Measurements from ENCODE around the gene SLC39A1. TPM values are rescaled to one million over a fixed set of nuclear protein-coding genes. Genes with fewer than 3 reads are reported as not detected.

Gene SLC39A1
- total and polyA plus RNA-seq, 7 donors, result 25.7 to 97.5 (median 72.4) TPM

DNA sequence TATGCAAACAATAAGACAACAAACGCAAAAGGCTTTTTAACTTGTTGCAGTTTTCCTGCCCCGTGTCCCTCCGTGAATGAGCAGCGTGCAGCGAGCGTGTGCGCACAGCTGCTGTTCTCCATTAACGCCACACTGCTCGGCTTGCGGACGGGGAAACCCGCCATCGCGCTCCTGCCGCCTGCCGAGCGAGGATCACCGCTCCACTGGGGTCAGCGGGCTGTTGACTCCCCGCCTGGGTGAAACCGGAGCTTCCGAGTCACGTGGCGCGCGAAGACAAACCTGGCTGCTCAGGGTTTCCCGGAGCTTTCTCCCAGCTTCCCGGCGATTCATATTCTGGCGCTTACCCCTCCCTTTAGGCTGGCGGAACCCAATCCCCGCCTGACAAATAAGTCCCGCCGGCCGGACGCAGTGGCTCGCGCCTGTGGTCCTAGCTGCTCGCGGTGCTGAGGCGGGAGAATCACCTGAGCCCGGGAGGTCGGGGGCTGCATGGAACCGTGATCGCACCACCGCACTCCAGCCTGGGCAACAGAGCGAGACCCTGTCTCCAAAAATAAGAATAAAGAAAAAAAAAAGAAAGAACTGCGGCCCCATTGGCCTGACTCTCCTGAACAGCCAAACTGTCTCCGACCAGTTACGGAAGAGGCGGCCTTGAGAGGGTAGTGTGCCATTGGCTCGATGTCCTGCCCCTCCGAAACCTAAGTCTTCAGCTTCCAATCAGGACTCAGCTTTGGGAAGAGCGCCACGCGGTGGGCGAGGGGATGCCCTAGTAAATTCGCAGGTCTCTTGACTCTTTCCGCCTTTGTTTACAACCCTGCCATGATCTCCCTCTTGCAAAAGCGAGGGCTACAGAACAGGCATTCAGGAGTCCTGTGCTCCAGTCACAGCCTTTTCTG is 4.0 kb upstream of the SLC39A1 start, which contains the start of gene CREB3L4:
CREB3L4 (plus strand) TSS at position 796 of the 893 bp plus-strand sequence. CDS start 624 bp downstream, outside the sequence.
- Histone ChIP-seq H3K27ac (peak within 1 kb of the TSS; percentile 82 to 93 (median 91)), H3K4me1 (peaks cover 0 to 44% (median 33%) of the 10 kb centered on the region in 4 donors), H3K27me3 (no peaks in the 10 kb centered on the region), H3K9me3 (no peaks in the 10 kb centered on the region), H3K36me3 (no peaks in the 10 kb centered on the region), H3K4me3 (peak within 1 kb of the TSS; percentile 45 to 59 (median 53))
- peak; percentile 97 for DNase-seq
- intact Hi-C loops (cut with DNase I), result no loop called here
- no peak for TF ChIP-seq EP300 (IDR thresholded peaks at IDR 0.05)
- TF ChIP-seq CTCF (IDR thresholded peaks at IDR 0.05), result peak in 3 of 4 experiments; percentile 12 to 27 (median 25)
- TF ChIP-seq POLR2AphosphoS5 (IDR thresholded peaks at IDR 0.05), result peak; percentile 88 to 97 (median 95)
- peak; percentile 66 to 72 for TF ChIP-seq POLR2A (IDR thresholded peaks at IDR 0.05)
- 0% methylated on average over 60 of the region's 60 CpGs for WGBS, 2 donors

GRCh38 chr1:153963850-153964331 is 554 bp upstream of the SLC39A1 start:
- Histone ChIP-seq H3K36me3 (peaks cover 0 to 21% (median 6%) of the 10 kb centered on the region in 4 donors), H3K27ac (peak overlapping the region; percentile 95 to 98 (median 96)), H3K9me3 (no peaks in the 10 kb centered on the region), H3K4me3 (peak overlapping the region; percentile 62 to 84 (median 80)), H3K27me3 (no peaks in the 10 kb centered on the region), H3K4me1 (peaks cover 0 to 67% (median 54%) of the 10 kb centered on the region in 4 donors)
- TF ChIP-seq CTCF (IDR thresholded peaks at IDR 0.05) (no peak), POLR2A (IDR thresholded peaks at IDR 0.05) (no peak), POLR2AphosphoS5 (IDR thresholded peaks at IDR 0.05) (no peak), EP300 (IDR thresholded peaks at IDR 0.05) (no peak)
- WGBS, 2 donors, result 1 to 2% methylated on average over 22 of the region's 22 CpGs
- peak; percentile 82 for DNase-seq
- intact Hi-C loops (cut with DNase I), result loop anchor here (1.0 kb wide), 1 partner anchor 22 kb away; the partner anchor contains the start of gene RAB13

DNA sequence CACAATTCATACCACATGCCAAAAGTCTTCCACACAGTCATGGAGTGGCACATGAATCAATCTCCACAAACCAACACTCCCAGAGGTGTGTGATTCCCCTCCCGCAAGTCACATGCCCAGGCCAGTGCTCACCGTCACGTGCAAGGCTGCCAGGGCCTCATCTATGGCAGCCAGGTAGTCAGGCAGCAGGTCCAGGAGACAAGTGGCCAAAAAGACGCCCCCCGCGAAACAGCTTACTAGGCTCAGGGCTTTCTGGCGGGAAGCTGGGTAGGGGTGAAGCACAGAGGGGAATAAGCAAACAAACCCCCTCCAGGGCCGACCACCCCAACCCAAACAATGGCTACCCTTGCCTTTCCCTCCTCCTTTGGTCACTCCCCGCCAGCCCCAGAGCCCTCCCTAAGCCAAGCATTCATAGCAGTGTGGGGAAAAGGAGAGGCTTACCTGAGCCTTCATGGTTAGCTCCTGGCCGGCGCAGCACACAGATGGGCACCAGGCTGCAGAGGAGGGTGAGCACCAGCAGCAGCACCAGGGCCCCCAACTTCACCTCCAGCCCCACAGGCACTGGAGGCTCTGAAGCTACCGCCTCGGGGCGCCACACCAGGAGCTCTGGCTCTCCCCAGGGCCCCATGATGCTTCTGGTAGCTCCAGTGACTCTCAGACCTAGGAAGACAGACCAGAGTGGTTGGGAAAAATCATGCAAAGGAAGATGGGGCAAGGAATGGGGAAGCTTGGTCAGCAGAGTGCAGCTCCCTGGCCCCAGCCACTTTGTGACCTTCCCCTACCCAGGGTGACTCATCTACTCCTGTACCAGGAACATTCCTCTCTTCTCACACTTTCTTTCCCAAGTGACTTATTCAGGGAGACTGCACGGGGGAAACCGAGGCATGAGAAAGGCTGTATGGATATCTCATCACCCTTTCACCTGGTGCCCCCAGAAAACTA is 978 bp downstream of the SLC39A1 start:
- no peaks in the 10 kb centered on the region for H3K9me3 ChIP-seq
- DNase-seq, result peak; percentile 77
- peak overlapping the region; percentile 95 to 98 (median 96) for H3K27ac ChIP-seq
- H3K27me3 ChIP-seq, result no peaks in the 10 kb centered on the region
- WGBS, 2 donors, result 50 to 56% methylated on average over 16 of the region's 16 CpGs
- intact Hi-C loops (cut with DNase I), result no loop called here
- TF ChIP-seq POLR2A (IDR thresholded peaks at IDR 0.05) (no peak), CTCF (IDR thresholded peaks at IDR 0.05) (no peak), POLR2AphosphoS5 (IDR thresholded peaks at IDR 0.05) (no peak), EP300 (IDR thresholded peaks at IDR 0.05) (no peak)
- peaks cover 0 to 21% (median 6%) of the 10 kb centered on the region in 4 donors for H3K36me3 ChIP-seq
- peaks cover 0 to 64% (median 51%) of the 10 kb centered on the region in 4 donors for H3K4me1 ChIP-seq
- peak overlapping the region; percentile 62 to 84 (median 80) for H3K4me3 ChIP-seq

GRCh38 chr1:153961421-153961820 is 1.9 kb downstream of the SLC39A1 start:
- DNase-seq, result no peak
- intact Hi-C loops (cut with DNase I), result no loop called here
- Histone ChIP-seq H3K27me3 (no peaks in the 10 kb centered on the region), H3K4me1 (peaks cover 0 to 68% (median 56%) of the 10 kb centered on the region in 4 donors), H3K27ac (peak overlapping the region; percentile 95 to 98 (median 96)), H3K4me3 (no peak overlapping the region), H3K9me3 (no peaks in the 10 kb centered on the region), H3K36me3 (peaks cover 0 to 21% (median 6%) of the 10 kb centered on the region in 4 donors)
- TF ChIP-seq POLR2A (IDR thresholded peaks at IDR 0.05) (no peak), EP300 (IDR thresholded peaks at IDR 0.05) (no peak), CTCF (IDR thresholded peaks at IDR 0.05) (no peak), POLR2AphosphoS5 (IDR thresholded peaks at IDR 0.05) (no peak)
- WGBS, 2 donors, result 84 to 91% methylated on average over 4 of the region's 4 CpGs

Data from sigmoid colon (tissue), 7 donors.